ENCODE measurements around the gene GREM2.

DNA sequence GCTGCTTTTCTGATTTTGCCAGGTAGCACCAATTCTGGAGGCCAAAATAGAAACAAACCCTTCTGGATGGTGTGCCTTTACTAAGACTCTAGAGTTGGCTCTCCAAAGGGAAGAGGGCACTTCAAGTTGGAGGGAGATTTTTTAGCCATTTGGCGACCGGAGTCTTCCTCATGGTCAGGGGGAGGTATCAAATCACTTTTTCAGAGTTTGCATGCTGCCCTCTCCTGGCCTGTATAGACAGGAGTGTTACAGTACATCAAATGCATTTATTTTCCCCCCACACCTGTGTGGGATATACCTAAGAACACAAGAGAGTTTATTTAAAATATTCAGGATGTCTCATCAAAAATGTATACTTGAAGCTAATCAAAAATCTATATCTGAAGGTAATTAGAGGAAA lies 3.2 kb downstream of the GREM2 start:
- TF ChIP-seq POLR2AphosphoS5 (IDR thresholded peaks at IDR 0.05) (no peak), POLR2A (IDR thresholded peaks at IDR 0.05) (no peak)
- TF ChIP-seq, protein P1, sequence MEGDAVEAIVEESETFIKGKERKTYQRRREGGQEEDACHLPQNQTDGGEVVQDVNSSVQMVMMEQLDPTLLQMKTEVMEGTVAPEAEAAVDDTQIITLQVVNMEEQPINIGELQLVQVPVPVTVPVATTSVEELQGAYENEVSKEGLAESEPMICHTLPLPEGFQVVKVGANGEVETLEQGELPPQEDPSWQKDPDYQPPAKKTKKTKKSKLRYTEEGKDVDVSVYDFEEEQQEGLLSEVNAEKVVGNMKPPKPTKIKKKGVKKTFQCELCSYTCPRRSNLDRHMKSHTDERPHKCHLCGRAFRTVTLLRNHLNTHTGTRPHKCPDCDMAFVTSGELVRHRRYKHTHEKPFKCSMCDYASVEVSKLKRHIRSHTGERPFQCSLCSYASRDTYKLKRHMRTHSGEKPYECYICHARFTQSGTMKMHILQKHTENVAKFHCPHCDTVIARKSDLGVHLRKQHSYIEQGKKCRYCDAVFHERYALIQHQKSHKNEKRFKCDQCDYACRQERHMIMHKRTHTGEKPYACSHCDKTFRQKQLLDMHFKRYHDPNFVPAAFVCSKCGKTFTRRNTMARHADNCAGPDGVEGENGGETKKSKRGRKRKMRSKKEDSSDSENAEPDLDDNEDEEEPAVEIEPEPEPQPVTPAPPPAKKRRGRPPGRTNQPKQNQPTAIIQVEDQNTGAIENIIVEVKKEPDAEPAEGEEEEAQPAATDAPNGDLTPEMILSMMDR (IDR thresholded peaks at IDR 0.05) = peak in 2 of 4 experiments; percentile 24 to 49

All from prostate gland (tissue), 2 donors.